Osteocyte (in vitro differentiated cells): ENCODE data around the gene KRT73. TPM values are rescaled to one million over a fixed set of nuclear protein-coding genes. Genes with fewer than 3 reads are reported as not detected.
A peak's percentile ranks its signal among the peaks of the same experiment; 100 is the strongest.

Source experiments
- DNase-seq: peaks from one replicate; pipeline ENCODE4 v3.0.0; 2021; ENCODE audit warnings: mixed read lengths; ENCODE audit not compliant: unreplicated experiment; ENCODE audit errors: extremely low spot score
- H3K27ac Mint-ChIP-seq: one replicate; pipeline ENCODE4 v1.8.0; 2021; ENCODE audit warnings: mild to moderate bottlenecking, mixed read lengths; ENCODE audit not compliant: unreplicated experiment
- H3K27me3 Mint-ChIP-seq: one replicate; pipeline ENCODE4 v1.8.0; 2021; ENCODE audit warnings: mixed read lengths; ENCODE audit not compliant: unreplicated experiment
- H3K36me3 Mint-ChIP-seq: one replicate; pipeline ENCODE4 v1.8.0; 2021; ENCODE audit warnings: mixed read lengths; ENCODE audit not compliant: unreplicated experiment
- H3K4me1 Mint-ChIP-seq: one replicate; pipeline ENCODE4 v1.8.0; 2021; ENCODE audit warnings: mixed read lengths; ENCODE audit not compliant: unreplicated experiment
- H3K4me3 Mint-ChIP-seq: one replicate; pipeline ENCODE4 v1.8.0; 2021; ENCODE audit warnings: mild to moderate bottlenecking, moderate library complexity, mixed read lengths; ENCODE audit not compliant: unreplicated experiment
- H3K9me3 Mint-ChIP-seq: one replicate; pipeline ENCODE4 v1.8.0; 2021; ENCODE audit warnings: mixed read lengths; ENCODE audit not compliant: unreplicated experiment
- CTCF ChIP-seq: fragments of 200-600 bp; sonication (generic); IDR thresholded peaks from 2 replicates; pipeline ENCODE4 v1.5.0; 2021; ENCODE audit warnings: antibody characterized with exemption, mild to moderate bottlenecking, moderate library complexity
- total RNA-seq: library from RNA; stranded (reverse); gene quantifications from 2 replicates; pipeline ENCODE4 v1.2.1, GENCODE V29; 2021

The KRT73 gene
- total RNA-seq, 1 donor from 2014 or later: not detected

DNA sequence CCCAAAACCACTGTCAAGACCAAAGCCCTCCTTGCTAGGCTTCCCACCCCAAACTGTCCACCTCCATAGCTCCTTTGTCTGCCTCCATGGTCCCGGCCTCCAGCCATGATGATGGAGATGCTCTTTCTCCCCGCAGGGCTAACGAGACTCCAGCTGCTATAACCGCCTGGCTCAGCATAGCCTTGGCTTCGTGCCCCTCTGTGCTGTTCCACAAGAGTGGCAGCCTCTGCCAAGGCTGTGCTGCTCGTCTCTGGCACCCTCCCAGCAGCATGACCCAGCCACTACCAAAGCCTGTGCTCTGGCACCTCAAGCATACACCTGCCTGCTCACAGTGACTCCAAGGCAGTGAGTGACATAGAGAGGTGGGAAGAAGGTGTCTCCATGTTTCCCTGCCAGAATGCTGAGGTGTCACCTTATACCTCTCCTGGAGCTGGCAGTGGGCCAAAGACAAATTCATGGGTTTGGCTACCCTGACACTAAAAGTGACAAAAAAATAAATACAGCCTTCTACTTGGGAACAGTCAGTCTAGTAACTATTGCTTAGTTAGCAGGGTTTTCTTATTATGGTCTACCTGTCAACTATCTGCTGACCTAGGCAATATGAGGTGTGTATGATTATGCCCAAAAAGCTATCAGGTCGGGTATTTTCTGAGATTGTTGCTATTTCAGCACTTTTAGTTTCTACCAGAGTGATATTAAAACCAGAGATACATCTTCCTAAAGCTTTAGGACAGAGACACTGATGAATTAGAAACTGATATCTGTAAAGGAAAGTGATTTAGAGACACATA, 16.1 kb upstream of the KRT73 start:
- H3K27ac Mint-ChIP-seq: no peak overlapping the region
- H3K9me3 Mint-ChIP-seq: no peaks in the 10 kb centered on the region
- DNase-seq: peak; percentile 71
- no peak overlapping the region for H3K4me3 Mint-ChIP-seq
- H3K27me3 Mint-ChIP-seq: peaks cover 54% of the 10 kb centered on the region
- H3K36me3 Mint-ChIP-seq: no peaks in the 10 kb centered on the region
- TF ChIP-seq CTCF: no peak
- H3K4me1 Mint-ChIP-seq: no peaks in the 10 kb centered on the region

DNA sequence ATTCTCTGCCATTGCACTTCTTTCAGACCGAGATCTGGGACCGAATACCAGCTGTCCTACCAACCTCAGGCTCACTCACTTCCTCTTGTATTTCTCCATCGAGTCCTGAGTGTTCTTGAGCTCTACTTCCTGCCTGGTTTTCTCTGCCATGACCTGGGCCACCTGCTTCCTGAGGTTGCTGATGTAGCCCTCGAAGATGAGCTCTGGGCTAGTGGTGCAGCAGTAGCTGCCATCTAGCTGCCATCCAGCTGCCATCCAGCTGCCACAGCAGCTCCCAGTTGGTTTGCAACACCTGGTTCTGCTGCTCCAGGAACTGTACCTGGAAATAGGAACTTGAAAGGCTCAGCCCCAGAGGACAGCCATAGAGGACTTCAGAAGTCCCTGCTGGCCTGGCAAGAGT, 15.0 kb upstream of the KRT73 start:
- DNase-seq: peak; percentile 57
- Mint-ChIP-seq H3K9me3 (no peaks in the 10 kb centered on the region), H3K27ac (no peak overlapping the region), H3K4me1 (no peaks in the 10 kb centered on the region), H3K4me3 (no peak overlapping the region), H3K36me3 (no peaks in the 10 kb centered on the region), H3K27me3 (peaks cover 48% of the 10 kb centered on the region)
- no peak for TF ChIP-seq CTCF

- Mint-ChIP-seq H3K9me3 (no peaks in the 10 kb centered on the region), H3K27ac (no peak overlapping the region), H3K27me3 (peaks cover 50% of the 10 kb centered on the region), H3K4me1 (no peaks in the 10 kb centered on the region), H3K36me3 (no peaks in the 10 kb centered on the region), H3K4me3 (no peak overlapping the region)
- no peak for TF ChIP-seq CTCF
- DNase-seq: peak; percentile 32
These were observed 14.3 kb upstream of the KRT73 start for GRCh38 chr12:52632656-52633055.

GRCh38 chr12:52631676-52632459, 13.5 kb upstream of the KRT73 start:
- no peaks in the 10 kb centered on the region for H3K36me3 Mint-ChIP-seq
- no peak overlapping the region for H3K4me3 Mint-ChIP-seq
- peaks cover 51% of the 10 kb centered on the region for H3K27me3 Mint-ChIP-seq
- no peaks in the 10 kb centered on the region for H3K4me1 Mint-ChIP-seq
- no peaks in the 10 kb centered on the region for H3K9me3 Mint-ChIP-seq
- no peak overlapping the region for H3K27ac Mint-ChIP-seq
- peak; percentile 60 for DNase-seq
- no peak for TF ChIP-seq CTCF

DNA sequence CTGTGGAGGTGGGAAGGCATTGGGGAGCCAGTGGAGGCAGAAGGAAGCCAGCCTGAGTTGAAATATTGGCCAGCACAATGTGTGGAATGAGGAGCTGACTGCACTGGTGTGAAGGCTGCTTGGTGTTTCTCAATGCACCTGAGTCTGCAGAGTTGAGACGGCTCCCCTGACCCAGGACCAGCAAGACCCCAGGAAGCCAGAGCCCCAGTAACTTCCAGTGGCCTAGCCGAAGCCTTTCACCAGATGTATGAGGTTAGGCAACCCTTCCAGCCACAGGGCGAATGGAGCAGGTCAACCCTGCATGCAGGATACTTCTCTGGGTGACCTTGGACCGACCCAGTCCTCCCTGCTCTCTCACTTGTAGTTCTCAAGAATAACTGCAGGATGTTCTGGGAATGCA, 12.9 kb upstream of the KRT73 start:
- H3K4me1 Mint-ChIP-seq: no peaks in the 10 kb centered on the region
- peaks cover 52% of the 10 kb centered on the region for H3K27me3 Mint-ChIP-seq
- no peak overlapping the region for H3K27ac Mint-ChIP-seq
- no peak overlapping the region for H3K4me3 Mint-ChIP-seq
- no peaks in the 10 kb centered on the region for H3K36me3 Mint-ChIP-seq
- DNase-seq: peak; percentile 49
- no peaks in the 10 kb centered on the region for H3K9me3 Mint-ChIP-seq
- TF ChIP-seq CTCF: no peak
